SU-DHL-6 (cell line): Measurements from ENCODE around the gene CLEC12A.

ENCODE experiments used
- CTCF ChIP-seq: fragments of 200-600 bp; sonication (generic); IDR thresholded peaks from one replicate; pipeline ENCODE4 v1.5.1; 2017; ENCODE audit warnings: antibody characterized with exemption, mild to moderate bottlenecking, low read length, moderate library complexity; ENCODE audit not compliant: insufficient read depth, poor library complexity, severe bottlenecking
- EZH2phosphoT487 ChIP-seq: fragments of 200-600 bp; sonication (generic), shearing (Covaris generic); conservative IDR thresholded peaks from 2 replicates; pipeline ENCODE4 v1.6.1; 2018; ENCODE audit warnings: mild to moderate bottlenecking, antibody characterized with exemption, low read length, moderate library complexity, mixed read lengths

DNA sequence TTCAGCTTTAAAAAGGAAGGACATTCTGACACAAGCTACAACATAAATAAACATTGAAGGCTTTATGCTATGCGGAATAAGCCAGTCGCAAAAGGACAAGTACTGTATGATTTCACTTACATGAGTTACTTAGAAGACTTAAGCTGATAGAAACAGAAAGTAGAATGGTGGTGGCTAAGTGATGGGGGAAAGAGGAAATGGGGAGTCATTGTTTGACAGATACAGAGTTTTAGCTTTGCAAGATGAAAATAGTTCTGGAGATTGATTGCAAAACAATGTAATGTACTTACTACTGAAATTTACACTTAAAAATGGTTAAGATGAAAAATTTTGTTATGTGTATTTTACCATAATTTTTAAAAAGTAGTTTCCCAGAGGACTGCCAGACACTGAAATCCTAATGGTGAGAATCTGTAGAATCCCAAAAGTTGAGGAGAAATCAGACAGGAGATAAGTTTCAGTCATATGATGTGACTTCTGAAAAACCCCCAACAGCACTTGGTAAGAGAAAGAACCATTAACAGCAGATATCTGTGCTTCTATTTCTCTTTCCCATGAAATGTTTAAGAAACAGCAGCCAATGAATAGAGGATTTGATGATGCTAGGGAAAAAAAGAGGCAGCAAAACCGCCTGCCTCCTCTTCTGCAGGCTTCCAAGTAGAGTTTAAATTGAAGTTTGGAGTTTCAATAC, 22.5 kb upstream of the CLEC12A start:
- TF ChIP-seq EZH2phosphoT487 (no peak), CTCF (no peak)
